Measurements from ENCODE around the gene MEGF9. TPM values are rescaled to one million over a fixed set of nuclear protein-coding genes. Genes with fewer than 3 reads are reported as not detected.
"Not testable (repeated sequence)": the region's sequence is repeated elsewhere in the genome, so short reads cannot be mapped to it uniquely, and the experiment has no call there.

The MEGF9 gene
- polyA plus RNA-seq, 1 donor, result 6.1 TPM

- no peak for DNase-seq (ENCODE audit: low read depth)
Observed at GRCh38 chr9:120572472-120572871, 141.8 kb downstream of the MEGF9 start.

- no peak for DNase-seq (ENCODE audit: low read depth)
Observed at GRCh38 chr9:120571443-120572257, 142.6 kb downstream of the MEGF9 start.

GRCh38 chr9:120570296-120570695, 144.0 kb downstream of the MEGF9 start:
- no peak for DNase-seq (ENCODE audit: low read depth)

GRCh38 chr9:120569556-120569955, 144.7 kb downstream of the MEGF9 start:
- no peak for DNase-seq (ENCODE audit: low read depth)

- DNase-seq (ENCODE audit: low read depth), result no peak
Observed at GRCh38 chr9:120568816-120569215, 145.5 kb downstream of the MEGF9 start.

- DNase-seq (ENCODE audit: low read depth), result no peak
Observed at GRCh38 chr9:120567874-120568273, 146.4 kb downstream of the MEGF9 start.

- no peak for DNase-seq (ENCODE audit: low read depth)
Observed at GRCh38 chr9:120567081-120567480, 147.2 kb downstream of the MEGF9 start.

GRCh38 chr9:120564589-120564988, 149.7 kb downstream of the MEGF9 start:
- DNase-seq (ENCODE audit: low read depth), result no peak

GRCh38 chr9:120562861-120563443, 151.3 kb downstream of the MEGF9 start:
- DNase-seq (ENCODE audit: low read depth), result no peak

- DNase-seq (ENCODE audit: low read depth), result no peak
Observed at GRCh38 chr9:120561709-120562108, 152.6 kb downstream of the MEGF9 start.

GRCh38 chr9:120559546-120559945, 154.7 kb downstream of the MEGF9 start:
- no peak for DNase-seq (ENCODE audit: low read depth)

- DNase-seq (ENCODE audit: low read depth), result no peak
Observed at GRCh38 chr9:120558454-120558853, 155.8 kb downstream of the MEGF9 start.

- no peak for DNase-seq (ENCODE audit: low read depth)
Observed at GRCh38 chr9:120557205-120557604, 157.1 kb downstream of the MEGF9 start.

- no peak for DNase-seq (ENCODE audit: low read depth)
Observed at GRCh38 chr9:120556775-120557174, 157.5 kb downstream of the MEGF9 start.

GRCh38 chr9:120555839-120556238, 158.4 kb downstream of the MEGF9 start:
- no peak for DNase-seq (ENCODE audit: low read depth)

- not testable (repeated sequence) for DNase-seq (ENCODE audit: low read depth)
Observed at GRCh38 chr9:120552210-120552704, 162.0 kb downstream of the MEGF9 start.

Other genes with a start within 250 kb of the MEGF9 start
- gene CDK5RAP2, start 134.3 kb downstream of the MEGF9 start, polyA plus RNA-seq (ENCODE audit: insufficient read length), result 50.1 TPM
- 29.2 TPM for gene FBXW2, start 78.9 kb upstream of the MEGF9 start, polyA plus RNA-seq (ENCODE audit: insufficient read length)
- gene PSMD5, start 128.5 kb upstream of the MEGF9 start, polyA plus RNA-seq (ENCODE audit: insufficient read length), result 20.7 TPM
- gene PHF19, start 162.7 kb upstream of the MEGF9 start, polyA plus RNA-seq (ENCODE audit: insufficient read length), result 33.4 TPM
- 4.3 TPM for gene TRAF1, start 212.3 kb upstream of the MEGF9 start, polyA plus RNA-seq (ENCODE audit: insufficient read length)

Data from forelimb muscle (tissue), 1 donor.